GM18526 (cell line): ENCODE results near the gene MARK1.

Source experiments
- POLR2A ChIP-seq: IDR thresholded peaks from 3 replicates; pipeline ENCODE4 v1.6.1; 2011; ENCODE audit not compliant: insufficient read length; ENCODE audit errors: extremely low read depth

Gene MARK1

DNA sequence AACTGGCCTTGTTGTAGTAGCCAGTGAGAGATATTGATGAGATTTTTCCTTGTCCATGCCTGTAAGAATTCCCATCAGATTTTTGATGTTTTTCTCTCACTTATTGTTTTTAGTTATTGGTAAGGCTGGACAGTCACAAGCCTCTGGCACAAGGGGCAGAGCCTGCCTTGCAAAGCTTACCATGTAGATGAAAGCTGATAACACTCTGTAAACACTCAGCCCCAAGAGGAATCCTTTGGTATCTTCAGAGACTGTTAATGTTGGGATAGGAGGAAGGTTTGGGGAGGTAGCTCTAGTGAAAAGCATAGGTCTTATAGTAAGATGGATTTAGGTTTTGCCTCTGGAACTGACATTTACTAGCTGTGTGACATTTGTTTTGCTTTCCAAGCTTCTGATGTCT is 37.7 kb downstream of the MARK1 start:
- TF ChIP-seq POLR2A = no peak

DNA sequence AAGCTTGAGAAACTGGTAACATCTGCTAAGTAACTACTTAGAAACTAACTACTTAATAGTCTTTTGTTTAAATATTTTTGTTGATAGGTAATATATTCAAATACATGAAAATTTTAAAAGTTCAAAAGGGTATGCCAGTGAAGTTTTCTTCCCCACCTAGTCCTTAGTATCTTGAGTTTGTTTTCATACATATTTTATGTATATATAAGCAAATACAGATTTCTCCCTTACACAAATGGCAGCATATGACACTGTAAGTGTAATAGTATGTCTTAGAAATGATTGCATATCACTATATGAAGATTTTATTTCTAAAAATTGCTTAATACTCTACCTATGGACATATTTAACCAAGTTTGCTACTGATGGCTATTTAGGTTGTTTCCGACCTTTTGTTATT is 38.9 kb downstream of the MARK1 start:
- TF ChIP-seq POLR2A = no peak

DNA sequence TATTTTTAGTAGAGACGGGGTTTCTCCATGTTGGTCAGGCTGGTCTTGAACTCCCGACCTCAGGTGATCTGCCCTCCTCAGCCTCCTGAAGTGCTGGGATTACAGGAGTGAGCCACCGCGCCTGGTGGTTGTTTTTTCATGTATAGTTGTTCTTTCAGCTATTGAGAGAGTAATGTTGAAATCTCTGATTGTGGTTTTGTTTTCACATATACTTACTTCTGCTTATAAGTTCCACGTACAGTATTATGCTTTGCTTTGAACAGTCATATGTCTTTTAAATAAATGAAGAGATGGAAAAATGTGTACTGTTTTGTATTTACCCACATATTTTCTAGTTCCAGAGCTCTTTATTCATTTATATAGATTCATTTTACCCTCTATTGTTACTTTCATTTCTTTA is 44.5 kb downstream of the MARK1 start:
- no peak for TF ChIP-seq POLR2A

- no peak for TF ChIP-seq POLR2A
Observed at GRCh38 chr1:220573836-220574235, 45.9 kb downstream of the MARK1 start.

GRCh38 chr1:220575718-220576497 is 48.0 kb downstream of the MARK1 start:
- TF ChIP-seq POLR2A = no peak

DNA sequence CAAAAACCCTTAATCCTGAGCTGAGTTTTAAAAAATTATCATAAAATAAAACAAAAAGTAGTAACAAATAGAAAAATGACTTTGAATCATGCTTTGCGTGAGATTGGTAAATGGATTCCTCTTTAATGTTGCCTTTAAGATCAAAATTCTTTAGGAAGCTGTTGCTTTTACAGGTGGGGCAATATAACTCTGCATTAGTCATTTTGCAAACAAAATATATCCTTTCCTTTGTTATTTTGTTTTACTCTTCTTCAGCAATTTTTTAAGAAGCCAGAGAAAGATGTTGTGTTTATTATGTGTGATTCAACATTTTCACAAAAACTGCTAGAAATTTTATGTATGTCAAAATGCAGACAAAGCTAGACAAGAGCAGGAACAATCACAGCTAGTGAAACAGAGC is 50.0 kb downstream of the MARK1 start:
- TF ChIP-seq POLR2A = no peak

DNA sequence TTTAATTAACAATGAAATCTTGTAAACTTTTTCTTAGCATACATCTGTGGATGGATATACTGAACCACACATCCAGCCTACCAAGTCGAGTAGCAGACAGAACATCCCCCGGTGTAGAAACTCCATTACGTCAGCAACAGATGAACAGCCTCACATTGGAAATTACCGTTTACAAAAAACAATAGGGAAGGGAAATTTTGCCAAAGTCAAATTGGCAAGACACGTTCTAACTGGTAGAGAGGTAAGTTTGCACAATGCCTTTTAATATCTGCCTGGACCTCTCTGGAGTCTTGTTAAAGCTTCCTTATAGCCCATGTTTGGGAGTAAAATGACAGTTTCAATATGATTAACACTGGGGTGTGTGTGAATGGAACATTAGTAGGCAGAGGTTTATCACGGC is 51.4 kb downstream of the MARK1 start:
- TF ChIP-seq POLR2A = no peak

- no peak for TF ChIP-seq POLR2A
Observed at GRCh38 chr1:220592714-220593113, 64.8 kb downstream of the MARK1 start.

DNA sequence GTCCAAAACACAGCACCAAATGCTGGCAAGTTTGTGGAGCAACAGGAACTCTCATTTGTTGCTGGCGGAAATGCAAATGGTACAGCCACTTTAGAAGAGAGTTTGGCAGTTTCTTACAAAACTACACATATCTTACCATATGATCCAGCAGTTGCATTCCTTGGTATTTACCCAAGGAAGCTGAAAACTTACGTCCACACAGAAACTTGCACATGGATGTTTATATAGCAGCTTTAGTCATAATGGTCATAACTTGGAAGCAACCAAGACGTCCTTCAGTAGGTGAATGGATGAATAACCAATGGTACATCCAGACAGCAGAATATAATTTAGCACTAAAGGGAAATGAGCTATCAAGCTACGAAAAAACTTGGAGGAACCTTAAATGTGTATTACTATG is 66.4 kb downstream of the MARK1 start:
- no peak for TF ChIP-seq POLR2A

- TF ChIP-seq POLR2A = no peak
Observed at GRCh38 chr1:220595179-220595578, 67.2 kb downstream of the MARK1 start.

DNA sequence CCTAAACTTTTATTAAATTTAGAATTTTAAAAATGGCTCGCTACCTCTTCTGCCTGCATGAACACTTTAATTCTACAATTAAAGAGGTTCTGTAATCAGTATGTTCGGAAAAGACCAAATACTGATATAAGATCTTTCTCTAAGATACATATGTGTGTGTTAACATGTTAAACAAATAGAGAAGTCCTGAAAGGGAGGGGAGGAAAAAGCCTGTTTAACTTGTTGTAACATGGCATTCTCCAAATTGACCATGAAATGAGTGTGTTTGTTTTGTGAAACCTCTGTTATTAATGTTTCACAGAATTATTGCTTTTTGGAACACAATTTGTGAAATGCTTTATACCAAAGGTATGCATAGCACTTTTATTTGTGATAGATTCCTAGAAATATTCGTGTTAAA is 77.0 kb downstream of the MARK1 start:
- no peak for TF ChIP-seq POLR2A

DNA sequence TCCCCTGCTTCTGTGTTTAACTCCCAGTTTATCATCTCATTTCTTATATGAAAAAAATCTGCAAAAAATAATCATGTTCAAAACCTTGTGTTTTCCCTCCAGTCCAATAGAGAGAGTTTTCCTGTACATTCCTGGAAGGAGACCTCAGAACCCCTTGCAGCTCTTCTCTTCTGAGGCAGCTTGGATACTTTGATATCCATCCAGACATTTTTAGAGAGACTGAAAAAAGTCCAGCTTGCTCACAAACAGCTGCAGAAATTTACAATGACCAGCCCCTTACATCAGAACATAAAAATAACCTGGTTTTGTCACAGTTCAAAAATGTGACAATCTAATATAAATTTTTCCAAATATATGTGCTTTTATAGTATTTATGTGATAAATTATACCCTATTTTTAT is 88.9 kb downstream of the MARK1 start:
- no peak for TF ChIP-seq POLR2A

- TF ChIP-seq POLR2A = no peak
Observed at GRCh38 chr1:220628431-220628830, 100.5 kb downstream of the MARK1 start.

GRCh38 chr1:220631238-220631815 is 103.4 kb downstream of the MARK1 start:
- no peak for TF ChIP-seq POLR2A

DNA sequence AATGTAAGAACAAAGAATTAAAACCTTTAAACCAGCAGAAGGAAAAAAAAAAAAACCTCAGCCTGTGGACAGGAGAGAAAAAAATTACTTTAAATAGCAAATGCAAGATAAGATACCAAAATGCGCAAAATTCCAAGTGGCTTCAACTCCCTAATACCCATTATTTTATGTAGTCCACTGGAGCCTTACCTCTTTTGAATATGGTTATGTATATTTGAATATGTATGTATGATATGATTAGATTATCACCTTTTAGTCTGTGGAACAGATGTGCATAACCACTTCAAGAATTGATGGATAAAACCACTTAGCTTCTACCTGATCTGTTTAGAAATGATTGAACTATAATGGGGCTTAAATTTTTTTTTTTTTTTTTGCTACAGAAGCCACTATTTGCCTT is 109.8 kb downstream of the MARK1 start:
- TF ChIP-seq POLR2A = no peak

GRCh38 chr1:220642285-220642684 is 114.3 kb downstream of the MARK1 start:
- no peak for TF ChIP-seq POLR2A

GRCh38 chr1:220652995-220653394 is 125.1 kb downstream of the MARK1 start:
- TF ChIP-seq POLR2A = no peak
